HG02840 (cell line): ENCODE data around the gene MYO1C.
"Not testable (repeated sequence)": the region's sequence is repeated elsewhere in the genome, so short reads cannot be mapped to it uniquely, and the experiment has no call there.

Experiments
- ATAC-seq: cut with Tn5 transposase; IDR thresholded peaks from one replicate; pipeline ENCODE4 v1.9.1; 2021; ENCODE audit warnings: mild to moderate bottlenecking, moderate library complexity, moderate number of reproducible peaks; ENCODE audit not compliant: unreplicated experiment, low FRiP score

The MYO1C gene

GRCh38 chr17:1492249-1493206 lies at the start of gene MYO1C:
MYO1C (minus strand) TSS chr17:1492686; CDS start chr17:1492487, 199 bp downstream.
- no peak for ATAC-seq

- no peak for ATAC-seq
These were observed 49.0 kb upstream of the MYO1C start for GRCh38 chr17:1541367-1541904.

- no peak for ATAC-seq
These were observed 47.3 kb upstream of the MYO1C start for GRCh38 chr17:1539811-1540210.

- ATAC-seq: no peak
These were observed 43.3 kb upstream of the MYO1C start for GRCh38 chr17:1535737-1536136.

- ATAC-seq: no peak
These were observed 41.3 kb upstream of the MYO1C start for GRCh38 chr17:1533661-1534325.

- no peak for ATAC-seq
These were observed 40.5 kb upstream of the MYO1C start for GRCh38 chr17:1532836-1533602.

GRCh38 chr17:1529863-1530262 lies 37.4 kb upstream of the MYO1C start:
- ATAC-seq: no peak

- not testable (repeated sequence) for ATAC-seq
These were observed 34.4 kb upstream of the MYO1C start for GRCh38 chr17:1526876-1527275.

GRCh38 chr17:1522626-1523025 lies 30.1 kb upstream of the MYO1C start:
- ATAC-seq: no peak

- ATAC-seq: no peak
These were observed 28.7 kb upstream of the MYO1C start for GRCh38 chr17:1521086-1521640.

GRCh38 chr17:1519678-1520077 lies 27.2 kb upstream of the MYO1C start:
- ATAC-seq: no peak

- ATAC-seq: no peak
These were observed 25.9 kb upstream of the MYO1C start for GRCh38 chr17:1518410-1518809.

GRCh38 chr17:1516388-1517161 lies 24.1 kb upstream of the MYO1C start, which contains the start of gene INPP5K:
INPP5K (minus strand) TSS chr17:1516612; CDS start chr17:1516499, 113 bp downstream.
- peak; percentile 89 for ATAC-seq

GRCh38 chr17:1515640-1516387 lies 23.3 kb upstream of the MYO1C start:
- peak; percentile 2 for ATAC-seq

- ATAC-seq: no peak
These were observed 19.9 kb upstream of the MYO1C start for GRCh38 chr17:1512351-1512750.

GRCh38 chr17:1511756-1512321 lies 19.4 kb upstream of the MYO1C start:
- no peak for ATAC-seq

- no peak for ATAC-seq
These were observed 18.8 kb upstream of the MYO1C start for GRCh38 chr17:1511290-1511689.

- ATAC-seq: no peak
These were observed 16.9 kb upstream of the MYO1C start for GRCh38 chr17:1509290-1509881.
